GM21717 (cell line): ENCODE data around the gene ACKR3.

Experiments
- ATAC-seq: cut with Tn5 transposase; IDR thresholded peaks from one replicate; pipeline ENCODE4 v1.9.1; 2021; ENCODE audit warnings: mild to moderate bottlenecking, moderate library complexity; ENCODE audit not compliant: unreplicated experiment

The ACKR3 gene

DNA sequence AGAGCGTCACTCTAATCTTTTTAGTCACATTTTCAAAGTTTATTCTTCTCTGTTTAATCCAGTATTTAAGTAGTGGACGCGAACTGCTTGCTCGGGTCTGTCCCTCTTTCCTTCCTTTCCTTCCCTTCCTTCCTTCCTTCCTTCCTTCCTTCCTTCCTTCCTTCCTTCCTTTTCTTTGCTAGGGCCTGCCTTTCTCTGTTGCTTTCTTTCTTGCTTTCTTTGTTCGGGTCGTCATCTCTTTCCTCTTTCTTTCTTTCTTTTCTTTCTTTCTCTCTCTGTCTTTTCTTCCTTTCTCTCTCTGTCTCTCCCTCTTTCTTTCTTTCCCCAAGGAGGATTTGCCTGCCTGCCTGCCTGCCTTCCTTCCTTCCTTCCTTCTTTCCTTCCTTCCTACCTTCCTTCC, 3.0 kb upstream of the ACKR3 start:
- ATAC-seq: no peak

DNA sequence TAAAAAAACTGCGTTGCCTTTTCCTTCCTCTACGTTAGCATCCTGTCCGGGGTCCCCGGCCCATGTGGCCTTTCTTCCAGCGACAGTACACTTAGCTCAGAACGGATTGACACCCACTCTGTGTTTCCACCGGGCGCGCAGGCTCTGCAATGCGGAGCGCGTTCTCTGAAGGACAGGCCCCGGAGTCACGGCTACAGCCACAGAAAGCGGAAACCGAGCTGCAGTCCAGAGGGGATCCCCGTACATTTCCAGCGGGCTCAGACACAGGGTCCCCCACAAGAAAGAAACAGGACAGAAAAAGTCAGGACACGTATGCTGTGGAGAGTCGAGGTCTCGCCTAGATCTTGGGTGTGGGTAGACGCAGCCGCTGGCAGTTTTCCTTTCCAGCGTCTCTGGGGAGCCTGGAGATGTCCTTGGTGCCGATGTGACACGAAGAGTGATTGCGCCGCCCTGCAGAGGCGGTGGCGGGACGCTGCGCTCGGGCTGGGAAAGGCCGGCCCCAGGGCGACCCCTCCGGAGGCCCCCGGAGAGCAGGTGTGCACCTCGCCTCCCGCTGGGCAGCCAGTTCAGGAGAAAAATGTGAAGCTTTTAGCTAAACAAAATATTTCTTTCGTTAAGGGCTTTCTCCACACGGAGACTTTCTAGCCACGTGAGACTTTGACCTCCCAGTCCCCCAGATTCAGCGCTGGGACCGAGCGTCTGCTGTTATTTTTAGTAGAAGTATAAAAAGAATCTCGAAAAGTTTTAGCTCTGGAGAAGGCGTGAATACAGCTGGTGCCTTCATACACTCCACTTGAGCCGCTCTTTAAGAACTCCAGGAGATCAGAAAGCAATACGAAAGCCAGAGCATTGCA, 1.3 kb upstream of the ACKR3 start:
- no peak for ATAC-seq

DNA sequence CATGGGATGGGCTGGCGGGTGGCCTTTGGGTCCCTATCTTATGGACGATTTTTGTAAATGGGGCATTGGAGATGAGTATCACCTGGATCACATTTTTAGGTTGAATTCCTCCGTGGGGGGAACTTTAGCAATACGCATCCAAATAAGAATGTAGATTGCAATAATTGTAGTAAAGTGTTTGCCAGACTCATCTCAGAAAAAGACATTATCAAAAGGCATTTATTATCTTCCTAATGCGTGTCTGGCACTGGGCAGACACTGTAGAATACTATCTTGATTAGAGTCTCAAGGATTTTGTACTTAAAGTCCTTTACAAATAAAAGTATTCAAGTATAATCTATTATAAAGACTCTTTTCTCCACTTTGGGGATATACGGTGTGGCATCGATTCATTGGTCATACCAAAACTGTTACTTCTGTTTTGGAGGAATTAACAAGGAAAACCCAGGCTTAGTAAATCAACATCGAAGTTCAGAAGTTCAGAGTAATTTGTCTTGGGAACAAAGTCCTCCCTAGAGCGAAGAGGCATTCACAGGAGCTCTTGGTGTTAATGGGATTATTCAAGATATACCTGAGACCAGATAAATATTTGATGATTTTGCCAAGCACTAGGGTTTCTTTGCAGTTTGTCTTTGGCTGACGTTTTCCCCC, 578 bp upstream of the ACKR3 start:
- ATAC-seq: no peak

DNA sequence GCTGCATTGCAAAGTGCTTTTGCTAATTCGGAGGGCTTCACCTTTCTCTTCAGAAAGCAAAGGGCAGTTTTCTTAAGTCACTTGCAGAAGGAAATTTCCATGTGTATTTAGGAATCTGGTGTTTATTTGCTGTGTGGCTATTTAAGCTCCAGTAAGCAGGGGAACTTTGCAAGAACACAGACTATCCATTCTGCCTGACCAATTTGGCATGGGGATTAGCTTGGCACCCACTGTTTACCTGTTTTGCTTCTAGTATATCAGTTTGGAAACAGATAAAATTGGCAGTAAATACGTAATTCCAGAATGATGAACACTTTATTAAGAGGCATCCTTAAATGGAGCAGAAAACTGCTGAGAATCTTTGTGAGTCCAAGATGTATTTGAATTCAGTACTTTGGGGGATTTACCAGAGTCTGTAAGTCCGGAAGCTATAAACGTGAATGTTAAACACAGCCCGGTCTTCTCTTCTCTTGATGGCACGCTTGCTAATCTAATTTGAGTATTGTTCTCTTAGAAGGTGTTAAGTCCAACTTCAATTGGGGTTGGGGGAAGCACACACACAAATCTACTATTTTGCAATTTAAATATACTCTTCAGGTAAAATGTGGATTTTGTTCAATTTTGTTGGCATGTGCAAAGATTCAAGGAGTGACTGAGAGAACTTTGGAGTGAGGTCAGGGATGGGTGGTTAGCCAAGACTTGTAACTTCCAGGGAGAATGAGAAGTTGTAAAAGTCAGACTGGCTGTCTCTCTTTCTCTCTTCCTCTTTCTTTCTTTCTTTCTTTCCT, 650 bp downstream of the ACKR3 start:
- ATAC-seq: no peak

DNA sequence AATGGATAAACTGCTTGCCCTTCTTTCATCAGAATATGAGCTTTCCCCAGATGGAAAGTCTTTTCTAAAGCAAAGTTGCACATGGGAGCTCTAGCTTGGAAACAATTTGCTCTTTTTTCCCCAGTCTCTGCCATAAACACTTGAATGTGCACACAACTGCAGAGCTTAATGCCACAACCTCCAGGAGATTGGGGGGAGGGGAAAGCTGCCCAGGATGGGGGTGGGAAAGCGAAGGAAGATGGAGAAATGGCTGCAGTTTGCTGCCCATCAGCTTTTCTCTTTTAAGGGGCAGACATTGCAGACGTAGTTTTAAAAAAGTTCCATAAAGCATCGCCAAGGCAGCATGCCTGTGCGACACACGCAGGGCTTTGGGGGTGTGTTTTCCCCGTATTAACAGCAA, 1.5 kb downstream of the ACKR3 start:
- ATAC-seq: no peak

DNA sequence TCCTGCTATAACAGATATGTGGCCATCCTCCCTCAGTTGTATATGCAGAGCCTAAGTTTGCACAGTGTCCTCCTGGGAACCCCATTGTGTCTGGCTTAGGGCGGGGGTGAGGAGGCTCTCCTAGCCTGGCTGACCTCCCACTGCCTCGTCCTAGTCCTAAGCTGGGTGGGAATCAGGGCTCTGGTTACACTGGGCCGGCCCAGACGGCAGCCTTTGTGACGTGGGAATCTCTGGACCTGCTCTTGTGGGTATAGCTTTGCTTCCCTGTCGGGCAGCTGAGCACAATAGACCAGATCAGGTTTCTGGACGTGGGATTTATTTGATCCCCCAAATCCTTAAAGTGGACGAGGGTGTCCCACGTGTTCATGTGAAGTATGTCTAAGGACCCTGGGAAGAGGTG, 2.9 kb downstream of the ACKR3 start:
- ATAC-seq: no peak

DNA sequence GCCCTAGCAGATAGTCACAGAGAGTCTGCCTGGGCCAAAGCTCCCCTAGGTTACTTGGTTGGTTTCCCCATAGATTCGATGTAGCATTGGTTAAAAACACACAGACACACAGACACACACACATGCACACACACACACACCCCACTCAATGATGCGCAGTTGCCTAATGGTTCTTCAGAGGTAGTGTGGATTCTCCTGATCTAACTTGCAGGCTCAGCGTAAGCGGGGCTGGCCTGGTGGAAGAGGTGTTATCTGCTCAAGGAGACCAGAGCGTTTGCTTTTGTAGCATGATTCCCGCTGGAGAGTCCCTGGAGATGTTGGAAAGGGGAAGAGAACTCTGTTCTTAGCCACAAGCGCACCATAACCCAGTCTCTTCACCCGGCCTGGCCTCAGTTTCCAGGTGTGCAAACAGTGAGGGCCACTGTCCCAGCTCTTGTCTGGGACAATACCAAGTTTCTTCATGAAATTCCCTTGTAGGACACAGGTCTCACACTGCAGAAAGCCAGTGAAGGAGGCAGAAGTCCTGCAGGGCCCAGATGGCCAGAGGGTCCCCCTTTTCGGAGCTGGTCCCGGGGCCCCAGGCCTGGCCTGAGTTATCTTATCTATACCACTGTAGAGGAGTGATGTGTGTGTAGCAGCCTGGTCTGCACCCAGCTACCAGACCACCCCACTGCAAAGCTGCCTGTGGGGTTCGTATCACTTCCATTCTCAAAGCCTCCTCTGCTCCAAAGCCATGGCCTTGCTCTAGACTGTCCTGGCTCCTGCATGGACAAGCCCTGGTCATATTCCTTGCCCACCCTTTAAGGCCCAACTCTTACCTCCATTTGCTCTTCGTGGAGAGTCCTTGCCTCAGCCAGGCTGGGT, 3.7 kb downstream of the ACKR3 start:
- no peak for ATAC-seq

DNA sequence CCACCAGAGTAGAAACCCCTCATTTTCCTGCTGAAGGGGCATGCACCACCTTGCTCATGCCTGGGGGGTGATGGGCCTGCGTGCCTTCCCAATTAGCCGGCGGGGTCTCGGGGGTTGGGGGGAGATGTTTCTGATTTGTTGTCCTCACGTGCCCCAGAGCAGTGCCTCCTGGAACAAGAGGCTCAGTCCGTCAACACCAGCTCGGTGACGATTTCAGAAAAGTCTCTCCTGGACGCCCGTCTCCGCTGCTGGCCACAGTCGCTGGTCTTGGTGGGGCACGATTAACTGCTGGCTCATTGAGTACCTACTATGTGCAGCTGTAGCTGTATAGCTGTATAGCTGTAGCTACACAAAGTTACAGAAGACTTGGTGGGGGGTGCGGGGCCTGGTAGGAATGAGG, 4.4 kb downstream of the ACKR3 start:
- no peak for ATAC-seq

DNA sequence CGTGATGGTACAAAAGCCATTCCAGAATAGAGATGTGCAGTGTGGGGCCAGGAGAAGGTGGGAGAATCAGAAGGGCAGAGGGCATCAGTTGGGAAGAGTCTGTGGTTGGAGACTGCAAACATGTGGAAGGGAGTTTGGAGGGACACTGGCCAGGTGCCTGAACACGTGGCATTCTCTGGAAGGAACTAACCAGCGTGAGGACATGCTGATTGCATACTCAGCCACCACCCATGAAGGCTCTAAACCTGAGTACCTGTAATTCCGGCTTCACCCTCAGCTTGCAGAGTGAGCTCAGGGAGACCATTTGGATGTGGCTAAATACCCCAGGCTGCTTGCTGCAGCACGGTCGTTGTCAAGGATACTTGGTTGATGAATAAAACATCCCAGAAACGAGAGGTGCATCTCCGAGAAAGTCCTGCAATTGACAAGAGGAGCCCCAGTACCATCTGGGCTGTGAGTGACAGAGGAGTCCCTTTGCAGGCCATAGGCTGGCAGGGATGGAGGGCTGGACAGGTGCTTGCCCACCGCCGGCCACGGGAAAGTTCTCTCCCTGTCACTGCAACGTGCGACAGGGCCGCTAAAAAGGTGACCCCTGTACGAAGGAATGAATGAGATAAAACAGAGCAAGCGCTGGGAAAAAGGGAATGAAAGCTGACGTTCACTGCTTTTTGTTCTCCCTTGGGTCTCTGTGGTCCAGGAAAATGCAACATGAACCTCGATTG, 5.0 kb downstream of the ACKR3 start:
- no peak for ATAC-seq

DNA sequence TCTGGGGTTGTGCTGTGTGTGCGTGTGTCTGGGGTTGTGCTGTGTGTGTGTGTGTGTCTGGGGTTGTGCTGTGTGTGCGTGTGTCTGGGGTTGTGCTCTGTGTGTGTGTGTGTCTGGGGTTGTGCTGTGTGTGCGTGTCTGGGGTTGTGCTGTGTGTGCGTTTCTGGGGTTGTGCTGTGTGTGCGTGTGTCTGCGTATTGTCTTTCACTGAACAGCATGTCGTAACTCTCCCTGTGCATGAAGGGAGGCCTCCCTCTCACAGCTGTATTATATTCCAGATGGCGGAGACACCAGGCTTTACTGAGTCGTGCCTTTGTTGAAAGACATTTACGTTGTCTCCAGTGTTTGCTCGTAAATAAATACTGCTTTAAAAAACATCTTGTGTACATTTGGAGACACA, 5.9 kb downstream of the ACKR3 start:
- ATAC-seq: no peak

DNA sequence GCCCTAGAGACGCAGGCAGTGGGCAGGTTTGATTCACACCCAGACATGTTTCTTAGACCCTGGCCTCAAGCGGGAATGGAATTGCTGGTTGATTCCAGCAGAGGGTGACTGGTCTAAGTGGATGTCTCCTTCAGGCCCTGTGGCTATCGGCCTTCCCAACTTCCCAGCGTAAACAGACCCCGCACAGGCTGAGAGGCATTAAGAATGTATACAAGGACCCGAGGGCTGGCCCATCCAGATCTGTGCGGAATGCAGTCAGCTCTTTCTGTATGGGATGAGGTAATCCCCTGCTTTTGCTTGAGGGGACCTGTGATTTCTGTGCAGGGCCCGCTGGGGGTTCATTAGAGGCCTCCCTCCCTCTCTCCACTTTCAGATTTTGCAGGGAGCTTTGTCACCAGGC, 6.5 kb downstream of the ACKR3 start:
- no peak for ATAC-seq

DNA sequence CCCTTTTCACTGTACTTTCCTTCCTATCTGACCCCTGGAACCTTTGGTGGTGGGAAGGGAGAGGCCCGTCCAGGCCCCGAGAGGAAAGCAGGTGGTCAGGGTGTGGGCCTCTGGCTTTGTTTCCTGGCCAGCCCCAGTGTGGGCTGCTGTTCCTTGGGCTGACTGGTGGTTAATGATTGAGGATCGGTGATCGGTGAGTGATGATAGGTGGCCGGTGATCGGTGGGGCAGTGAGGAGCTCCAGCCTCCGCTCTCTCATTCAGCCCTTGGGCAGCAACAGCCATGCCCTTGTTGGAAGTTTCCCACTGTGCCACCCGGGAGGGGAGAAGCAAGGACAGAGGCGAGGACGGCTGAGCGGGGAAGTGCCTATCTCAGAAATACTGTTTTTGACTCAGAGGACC, 7.3 kb downstream of the ACKR3 start:
- ATAC-seq: no peak

DNA sequence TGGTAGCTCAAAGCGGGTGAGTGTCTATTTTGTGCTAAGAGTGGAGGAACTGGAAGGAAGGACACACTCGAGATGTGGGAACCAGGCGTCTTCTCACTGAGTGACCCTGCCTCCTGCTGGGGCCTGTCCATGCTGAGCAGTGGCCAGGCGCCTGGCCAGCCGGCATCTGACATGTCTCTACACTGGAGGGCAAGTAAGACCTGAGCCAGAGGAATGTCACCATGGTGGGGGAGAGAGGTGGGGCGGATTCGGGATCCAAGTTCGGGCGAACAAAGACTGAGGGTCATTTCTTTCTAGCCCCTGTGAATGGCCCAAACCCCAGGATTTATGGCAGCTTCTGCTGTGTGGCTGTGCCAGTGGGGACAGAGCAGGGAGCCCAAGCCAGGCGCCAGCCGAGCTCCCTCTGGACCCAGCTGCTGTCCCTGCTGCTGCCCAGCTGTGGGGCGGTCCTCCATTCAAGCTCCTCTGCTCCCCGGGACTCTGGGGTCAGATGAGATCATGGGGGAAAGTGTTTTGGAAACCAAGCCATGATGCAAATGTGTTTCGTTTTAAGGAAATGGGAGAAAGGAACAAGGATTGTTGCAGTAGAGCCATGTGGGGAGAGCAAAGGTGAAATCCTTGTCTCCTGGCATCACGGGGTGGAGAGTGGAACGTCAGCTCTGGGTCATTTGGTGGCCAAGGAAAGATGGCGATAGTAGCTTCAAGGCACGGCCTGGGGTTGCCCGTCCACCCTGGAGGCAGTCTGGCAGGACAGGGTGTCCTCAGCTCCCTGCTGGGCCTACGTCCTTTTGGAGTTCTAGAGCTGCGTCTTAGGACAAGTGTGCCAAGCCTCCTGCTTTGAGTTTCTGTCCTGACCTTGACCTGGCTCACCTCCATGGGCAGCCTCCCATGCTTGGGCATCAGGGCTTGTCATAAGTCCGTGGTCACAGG, 8.1 kb downstream of the ACKR3 start:
- ATAC-seq: no peak

DNA sequence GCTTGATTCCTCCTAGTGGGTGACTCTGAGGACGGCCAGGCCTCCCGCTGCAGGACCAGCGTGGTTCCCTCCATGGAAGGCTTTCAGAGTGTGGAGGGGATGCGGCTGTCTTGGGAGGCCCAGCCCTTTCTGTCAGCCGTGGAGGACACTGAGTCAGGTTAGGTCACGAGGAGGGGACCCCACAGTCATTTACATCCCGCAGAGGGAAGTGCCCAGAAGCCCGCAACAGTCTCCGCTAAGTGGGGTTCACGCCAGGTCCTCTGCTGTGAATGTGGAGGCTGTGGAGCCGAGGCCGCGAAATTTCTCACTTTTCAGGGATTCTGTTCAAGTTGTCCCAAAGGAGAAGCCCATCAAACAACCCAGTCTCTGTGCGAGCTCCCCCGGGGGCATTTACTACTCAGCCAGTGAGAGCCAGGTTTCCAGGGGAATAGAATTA, 8.8 kb downstream of the ACKR3 start:
- ATAC-seq: no peak

DNA sequence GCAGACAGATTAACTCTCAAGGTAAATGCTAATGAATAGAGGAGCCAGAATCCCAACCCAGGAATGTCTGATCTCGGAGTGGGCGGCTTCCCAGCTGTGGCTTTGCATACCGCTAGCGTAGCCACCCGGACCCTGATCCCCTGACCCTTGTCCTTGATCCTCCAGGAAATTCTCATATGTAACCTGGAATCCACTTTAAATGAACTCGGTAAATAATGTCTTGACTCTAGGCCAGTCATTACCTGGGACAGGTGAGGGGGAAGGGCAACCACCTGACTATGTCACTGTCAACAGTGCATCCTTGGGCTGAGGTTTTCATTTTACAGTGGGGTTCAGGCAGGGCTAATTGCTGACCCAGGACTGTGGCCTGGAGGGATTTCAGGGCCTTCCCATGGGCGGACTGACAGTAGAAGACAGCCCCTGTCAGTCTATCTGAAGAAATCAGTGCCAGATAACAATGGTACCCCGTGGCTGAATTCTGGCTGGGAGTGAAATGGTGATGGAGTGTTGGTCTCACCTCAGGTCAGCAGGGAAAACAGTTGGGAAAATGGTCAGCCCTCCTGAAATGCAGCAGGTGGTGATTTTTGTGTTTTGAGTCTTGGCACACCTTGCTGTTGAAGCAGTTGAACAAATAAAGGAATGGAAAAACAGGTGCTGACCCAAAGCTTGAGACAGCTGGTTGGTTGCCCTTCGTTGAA, 9.6 kb downstream of the ACKR3 start:
- no peak for ATAC-seq

DNA sequence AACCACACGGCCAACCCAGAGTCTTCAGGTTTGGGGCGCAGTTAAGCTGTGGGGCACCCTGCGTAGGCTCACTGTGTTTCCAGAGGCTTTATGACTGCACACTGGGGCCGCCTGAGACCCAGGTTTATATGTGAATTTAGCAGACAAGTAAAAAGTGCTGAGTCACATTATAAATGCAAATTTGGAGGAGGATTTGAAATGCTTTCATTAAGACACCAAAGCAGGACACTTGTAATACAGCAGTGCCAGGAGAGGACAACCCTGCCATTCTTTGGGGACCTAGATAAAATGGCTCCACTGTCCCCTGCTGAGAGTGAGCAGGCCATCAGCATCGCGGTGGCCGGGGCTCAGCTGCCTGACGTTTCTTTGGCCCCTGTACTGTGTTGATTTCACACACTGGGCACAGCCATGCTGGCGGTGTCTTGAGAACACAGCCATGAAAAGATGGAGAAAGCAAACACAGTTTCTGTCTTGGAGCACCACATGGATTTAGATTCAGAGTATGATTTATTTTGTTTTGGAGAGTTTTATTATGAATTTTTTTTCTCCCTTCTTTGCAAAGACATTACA, 10.2 kb downstream of the ACKR3 start:
- ATAC-seq: no peak

DNA sequence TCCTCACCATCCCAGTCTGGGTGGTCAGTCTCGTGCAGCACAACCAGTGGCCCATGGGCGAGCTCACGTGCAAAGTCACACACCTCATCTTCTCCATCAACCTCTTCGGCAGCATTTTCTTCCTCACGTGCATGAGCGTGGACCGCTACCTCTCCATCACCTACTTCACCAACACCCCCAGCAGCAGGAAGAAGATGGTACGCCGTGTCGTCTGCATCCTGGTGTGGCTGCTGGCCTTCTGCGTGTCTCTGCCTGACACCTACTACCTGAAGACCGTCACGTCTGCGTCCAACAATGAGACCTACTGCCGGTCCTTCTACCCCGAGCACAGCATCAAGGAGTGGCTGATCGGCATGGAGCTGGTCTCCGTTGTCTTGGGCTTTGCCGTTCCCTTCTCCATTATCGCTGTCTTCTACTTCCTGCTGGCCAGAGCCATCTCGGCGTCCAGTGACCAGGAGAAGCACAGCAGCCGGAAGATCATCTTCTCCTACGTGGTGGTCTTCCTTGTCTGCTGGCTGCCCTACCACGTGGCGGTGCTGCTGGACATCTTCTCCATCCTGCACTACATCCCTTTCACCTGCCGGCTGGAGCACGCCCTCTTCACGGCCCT, 11.2 kb downstream of the ACKR3 start:
- ATAC-seq: no peak

DNA sequence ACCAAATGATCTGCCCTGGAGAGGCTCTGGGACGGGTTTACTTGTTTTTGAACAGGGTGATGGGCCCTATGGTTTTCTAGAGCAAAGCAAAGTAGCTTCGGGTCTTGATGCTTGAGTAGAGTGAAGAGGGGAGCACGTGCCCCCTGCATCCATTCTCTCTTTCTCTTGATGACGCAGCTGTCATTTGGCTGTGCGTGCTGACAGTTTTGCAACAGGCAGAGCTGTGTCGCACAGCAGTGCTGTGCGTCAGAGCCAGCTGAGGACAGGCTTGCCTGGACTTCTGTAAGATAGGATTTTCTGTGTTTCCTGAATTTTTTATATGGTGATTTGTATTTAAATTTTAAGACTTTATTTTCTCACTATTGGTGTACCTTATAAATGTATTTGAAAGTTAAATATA, 11.9 kb downstream of the ACKR3 start:
- no peak for ATAC-seq
